ENCODE results near the gene CDCA7.

DNA sequence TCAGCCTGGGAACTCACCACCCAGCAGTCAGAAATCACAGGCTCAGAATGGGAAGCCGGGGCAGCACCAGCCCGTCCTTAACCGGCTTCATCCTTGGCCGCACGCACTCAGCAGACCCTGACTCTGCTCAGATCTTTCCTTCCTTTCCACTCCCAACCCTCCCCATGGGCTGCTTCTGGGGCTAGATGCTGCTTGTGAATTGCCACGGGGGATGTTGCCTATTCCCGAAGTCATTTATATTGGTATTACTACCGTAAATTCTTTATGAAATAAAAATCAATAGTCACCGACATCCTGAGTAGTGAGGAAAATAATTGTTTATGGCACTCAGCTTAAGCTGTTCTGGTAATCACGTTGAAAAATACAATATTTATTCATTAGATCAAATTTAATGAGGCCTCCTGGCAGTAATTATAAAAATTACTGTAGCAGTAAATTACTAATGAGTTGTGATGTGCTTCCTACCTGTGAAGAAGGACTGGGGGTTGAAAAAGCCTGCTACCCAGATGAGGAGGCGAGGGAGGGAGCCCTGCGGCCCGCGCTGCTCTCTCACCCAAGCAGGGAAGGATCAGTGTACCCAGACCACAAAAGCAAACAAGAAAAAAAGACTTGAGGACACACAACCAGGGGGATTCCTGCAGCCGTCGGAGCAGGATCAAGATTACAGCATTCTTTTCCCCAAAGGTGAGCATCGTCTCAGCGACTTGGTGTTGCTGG lies 31.5 kb downstream of the CDCA7 start:
- TF ChIP-seq, protein P1, sequence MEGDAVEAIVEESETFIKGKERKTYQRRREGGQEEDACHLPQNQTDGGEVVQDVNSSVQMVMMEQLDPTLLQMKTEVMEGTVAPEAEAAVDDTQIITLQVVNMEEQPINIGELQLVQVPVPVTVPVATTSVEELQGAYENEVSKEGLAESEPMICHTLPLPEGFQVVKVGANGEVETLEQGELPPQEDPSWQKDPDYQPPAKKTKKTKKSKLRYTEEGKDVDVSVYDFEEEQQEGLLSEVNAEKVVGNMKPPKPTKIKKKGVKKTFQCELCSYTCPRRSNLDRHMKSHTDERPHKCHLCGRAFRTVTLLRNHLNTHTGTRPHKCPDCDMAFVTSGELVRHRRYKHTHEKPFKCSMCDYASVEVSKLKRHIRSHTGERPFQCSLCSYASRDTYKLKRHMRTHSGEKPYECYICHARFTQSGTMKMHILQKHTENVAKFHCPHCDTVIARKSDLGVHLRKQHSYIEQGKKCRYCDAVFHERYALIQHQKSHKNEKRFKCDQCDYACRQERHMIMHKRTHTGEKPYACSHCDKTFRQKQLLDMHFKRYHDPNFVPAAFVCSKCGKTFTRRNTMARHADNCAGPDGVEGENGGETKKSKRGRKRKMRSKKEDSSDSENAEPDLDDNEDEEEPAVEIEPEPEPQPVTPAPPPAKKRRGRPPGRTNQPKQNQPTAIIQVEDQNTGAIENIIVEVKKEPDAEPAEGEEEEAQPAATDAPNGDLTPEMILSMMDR (IDR thresholded peaks at IDR 0.05; ENCODE audit: low read length) = no peak
- no peak for TF ChIP-seq EZH2 (IDR thresholded peaks at IDR 0.05; ENCODE audit: borderline replicate concordance, low read length)

All from OCI-LY1 (cell line).